Colonic mucosa (tissue), 4 donors: ENCODE measurements around the gene PLEK. TPM values are rescaled to one million over a fixed set of nuclear protein-coding genes. Genes with fewer than 3 reads are reported as not detected.
"Not testable (repeated sequence)": the region's sequence is repeated elsewhere in the genome, so short reads cannot be mapped to it uniquely, and the experiment has no call there.

Experiments
- DNase-seq: peaks from one replicate; pipeline ENCODE4 v3.0.0-alpha.2; 2020
- H3K27ac ChIP-seq: fragments of 200-600 bp; one replicate; pipeline ENCODE4 v1.8.0; 2021
- H3K27me3 ChIP-seq: fragments of 200-600 bp; one replicate; pipeline ENCODE4 v1.8.0; 2021
- H3K36me3 ChIP-seq: fragments of 200-600 bp; one replicate; pipeline ENCODE4 v1.8.0; 2021
- H3K4me1 ChIP-seq: fragments of 200-600 bp; one replicate; pipeline ENCODE4 v1.8.0; 2021; ENCODE audit warnings: mild to moderate bottlenecking
- H3K4me3 ChIP-seq: fragments of 200-600 bp; one replicate; pipeline ENCODE4 v1.8.0; 2021
- H3K9ac ChIP-seq, 2 donors: one replicate each; pipeline ENCODE4 v1.7.0; 2013; ENCODE audit warnings: control low read depth in 2 of 2, low read depth in 2 of 2, low read length in 2 of 2
- H3K9me3 ChIP-seq: fragments of 200-600 bp; one replicate; pipeline ENCODE4 v1.8.0; 2021
- CTCF ChIP-seq: fragments of 200-600 bp; IDR thresholded peaks from one replicate; pipeline ENCODE4 v1.8.0; 2022; ENCODE audit warnings: antibody characterized with exemption, mild to moderate bottlenecking
- intact Hi-C: fragments of 100-400 bp; cut with DNase I; formaldehyde crosslinking; loops from one replicate; pipeline ENCODE4 v1.14.1; 2022
- total RNA-seq, 2 donors: library from RNA; stranded (reverse); fragmentation: NEBNext Ultra II Directional in 1 of 2; extraction: Animal tissue kit (Norgen Biotek cat#: 25700) in 1 of 2; gene quantifications; one replicate each; pipeline ENCODE4 v1.2.1, GENCODE V29; 2021
- donor health status: healthy.
- donor health status: DM: no; HTN: no; CAD: no.
- donor health status: DM: no; HTN: no; CAD: no.

Gene PLEK
- total RNA-seq, 2 donors from 2014 or later, result 2.6 to 5.1 TPM

GRCh38 chr2:68377137-68377780, 12.2 kb downstream of the PLEK start:
- intact Hi-C loops, result no loop called here
- H3K4me3 ChIP-seq, result no peak overlapping the region
- H3K9me3 ChIP-seq, result no peaks in the 10 kb centered on the region
- DNase-seq, result no peak
- H3K9ac ChIP-seq, result no peak overlapping the region
- no peaks in the 10 kb centered on the region for H3K4me1 ChIP-seq
- no peak for TF ChIP-seq CTCF
- H3K36me3 ChIP-seq, result no peaks in the 10 kb centered on the region
- no peaks in the 10 kb centered on the region for H3K27me3 ChIP-seq
- H3K27ac ChIP-seq, result no peak overlapping the region

GRCh38 chr2:68378779-68379178, 13.7 kb downstream of the PLEK start:
- H3K9ac ChIP-seq, H3K4me3 ChIP-seq, H3K27me3 ChIP-seq, H3K27ac ChIP-seq, H3K4me1 ChIP-seq, H3K36me3 ChIP-seq, intact Hi-C loops, H3K9me3 ChIP-seq, DNase-seq: not testable (repeated sequence)

- H3K4me1 ChIP-seq, result no peaks in the 10 kb centered on the region
- no peak overlapping the region for H3K9ac ChIP-seq
- no peak overlapping the region for H3K4me3 ChIP-seq
- H3K36me3 ChIP-seq, result no peaks in the 10 kb centered on the region
- H3K9me3 ChIP-seq, result no peaks in the 10 kb centered on the region
- H3K27me3 ChIP-seq, result no peaks in the 10 kb centered on the region
- TF ChIP-seq CTCF, result no peak
- DNase-seq, result no peak
- intact Hi-C loops, result no loop called here
- no peak overlapping the region for H3K27ac ChIP-seq
Observed at GRCh38 chr2:68379184-68379708, 14.2 kb downstream of the PLEK start.

GRCh38 chr2:68383778-68384177, 18.7 kb downstream of the PLEK start:
- Histone ChIP-seq H3K27me3 (no peaks in the 10 kb centered on the region), H3K9ac (no peak overlapping the region), H3K4me3 (no peak overlapping the region), H3K9me3 (no peaks in the 10 kb centered on the region), H3K4me1 (no peaks in the 10 kb centered on the region), H3K36me3 (no peaks in the 10 kb centered on the region), H3K27ac (no peak overlapping the region)
- no peak for TF ChIP-seq CTCF
- intact Hi-C loops, result no loop called here
- no peak for DNase-seq

GRCh38 chr2:68384485-68385107, 19.5 kb downstream of the PLEK start:
- Histone ChIP-seq H3K27ac (no peak overlapping the region), H3K9ac (no peak overlapping the region), H3K4me1 (no peaks in the 10 kb centered on the region), H3K27me3 (no peaks in the 10 kb centered on the region), H3K9me3 (no peaks in the 10 kb centered on the region), H3K4me3 (no peak overlapping the region), H3K36me3 (no peaks in the 10 kb centered on the region)
- no peak for TF ChIP-seq CTCF
- no peak for DNase-seq
- intact Hi-C loops, result no loop called here
